GM18519 (cell line): ENCODE measurements around the gene NCAPG2.

Experiments used
- ATAC-seq: cut with Tn5 transposase; IDR thresholded peaks from one replicate; pipeline ENCODE4 v1.9.1; 2021; ENCODE audit warnings: mild to moderate bottlenecking, moderate library complexity; ENCODE audit not compliant: unreplicated experiment, low FRiP score

Gene NCAPG2

DNA sequence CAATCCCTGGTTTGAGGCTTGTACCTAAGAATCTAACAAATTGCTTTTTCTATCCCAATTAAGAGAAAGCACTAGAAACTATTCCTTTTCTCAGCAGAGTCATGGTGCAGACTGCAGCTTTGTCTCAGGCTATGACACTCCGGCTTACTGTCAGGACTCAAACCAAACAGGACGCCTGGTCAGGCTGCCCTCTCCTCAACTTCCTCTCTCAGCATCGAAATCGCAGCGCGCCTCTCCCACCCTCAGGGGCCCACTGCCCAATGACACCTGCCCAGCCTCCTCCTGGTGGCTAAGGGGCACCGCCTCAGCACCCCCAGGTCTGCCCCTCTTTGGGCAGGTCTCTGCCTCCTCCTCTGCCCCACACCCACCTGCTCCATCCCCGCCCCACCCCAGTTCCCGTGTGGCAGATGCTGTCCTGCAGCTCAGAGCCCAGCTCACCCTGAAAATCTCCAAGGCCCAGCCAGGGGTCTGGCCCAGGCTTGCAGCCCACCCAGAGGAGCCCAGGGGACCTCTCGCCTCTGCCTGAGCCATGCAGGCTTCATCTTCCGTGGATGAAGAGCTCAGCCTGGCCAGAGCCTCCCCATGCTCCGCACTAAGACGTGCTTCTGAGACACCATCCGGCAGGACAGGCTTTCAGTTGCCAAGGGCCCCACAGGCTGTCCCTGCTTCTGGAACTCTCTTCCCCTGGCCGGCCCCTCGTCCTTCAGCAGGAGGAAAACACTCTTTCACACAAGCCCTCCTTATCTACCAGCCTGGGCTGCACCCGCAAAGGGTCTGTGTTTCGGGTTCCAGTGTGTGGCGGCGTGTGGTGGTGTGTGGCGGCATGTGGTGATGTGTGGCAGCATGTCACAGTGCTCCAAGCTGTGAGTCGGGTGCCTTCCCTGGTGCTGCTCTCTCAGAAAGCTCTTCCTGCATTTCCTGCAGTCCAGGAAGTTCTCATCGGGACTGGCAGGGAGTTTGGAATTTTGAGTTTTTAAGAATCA is 100.5 kb downstream of the NCAPG2 start:
- ATAC-seq = no peak

DNA sequence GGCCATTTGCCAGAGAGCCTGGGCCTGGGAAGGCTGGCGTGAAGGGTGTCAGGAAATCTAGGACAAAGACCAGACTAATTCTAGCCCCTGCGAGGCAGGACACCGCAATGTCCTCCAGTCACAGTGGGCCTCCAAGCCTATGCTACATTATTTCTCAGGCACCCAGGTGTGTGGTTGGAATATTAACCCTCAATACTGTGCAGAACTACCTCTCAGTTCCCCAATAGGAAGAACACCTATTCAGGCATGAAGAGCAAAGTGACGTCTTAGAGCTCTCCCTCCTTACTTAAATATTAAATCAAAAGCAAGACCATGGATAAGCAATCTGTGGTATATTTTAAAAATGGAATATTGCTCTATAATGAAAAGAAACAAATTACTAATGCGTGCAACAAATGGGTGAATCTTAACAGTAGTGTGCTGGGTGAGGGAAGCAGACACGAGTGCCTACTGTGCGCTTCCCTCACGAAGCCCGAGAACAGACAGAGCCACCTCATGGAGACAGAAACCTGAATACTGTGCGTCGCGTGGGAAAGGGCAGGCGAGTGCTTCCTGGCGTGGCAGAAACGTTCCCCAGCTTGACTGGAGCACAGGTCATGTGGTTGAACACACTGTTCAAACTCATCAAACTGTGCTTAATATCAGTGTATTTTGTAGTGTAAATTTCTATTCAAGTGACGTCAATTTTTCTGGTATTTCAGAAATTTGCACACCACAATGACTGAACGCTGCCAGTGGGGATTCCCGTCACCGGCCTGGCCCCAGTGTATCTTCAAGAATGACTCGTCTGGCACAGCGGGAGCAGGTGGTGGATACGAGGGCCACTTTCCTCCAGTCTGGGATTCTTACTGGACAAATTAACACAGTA is 101.5 kb downstream of the NCAPG2 start:
- ATAC-seq = no peak

DNA sequence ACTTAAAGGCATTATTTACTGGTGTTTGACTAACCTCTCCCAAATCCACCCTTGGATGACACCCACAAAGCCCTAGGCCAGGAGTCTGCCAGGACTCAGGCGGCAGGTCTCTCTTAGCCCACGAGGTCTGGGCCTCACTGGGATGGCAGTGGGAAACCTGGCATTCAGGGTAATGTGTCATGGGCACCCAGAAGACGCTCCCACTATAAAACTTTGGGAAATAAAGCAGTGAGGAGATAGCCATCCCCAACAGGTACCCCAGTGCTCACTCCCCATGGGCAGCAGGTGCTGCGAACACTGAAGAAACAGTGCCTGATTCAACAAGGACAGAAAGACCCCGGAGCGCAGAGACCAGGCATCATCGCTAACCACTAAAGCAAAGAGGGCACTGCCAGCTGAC is 102.6 kb downstream of the NCAPG2 start:
- no peak for ATAC-seq

DNA sequence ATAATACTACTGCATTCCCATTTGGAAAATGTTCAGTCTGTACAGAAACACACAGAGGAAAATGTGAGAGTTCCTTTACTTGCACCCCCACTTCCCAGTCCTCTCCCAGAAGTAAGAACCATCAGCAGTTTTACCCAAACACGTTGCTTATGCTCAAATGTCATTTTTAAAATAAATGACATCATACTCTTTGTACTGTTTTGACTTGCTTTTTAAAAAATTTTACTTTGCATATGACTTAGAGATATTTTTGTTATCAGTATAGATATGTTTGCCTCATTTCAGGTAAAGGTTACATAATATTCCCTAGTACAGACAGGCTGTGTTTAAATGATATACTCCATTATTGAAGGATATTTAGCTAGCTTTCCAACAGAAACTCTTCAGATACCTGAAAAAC is 103.5 kb downstream of the NCAPG2 start:
- ATAC-seq = no peak

DNA sequence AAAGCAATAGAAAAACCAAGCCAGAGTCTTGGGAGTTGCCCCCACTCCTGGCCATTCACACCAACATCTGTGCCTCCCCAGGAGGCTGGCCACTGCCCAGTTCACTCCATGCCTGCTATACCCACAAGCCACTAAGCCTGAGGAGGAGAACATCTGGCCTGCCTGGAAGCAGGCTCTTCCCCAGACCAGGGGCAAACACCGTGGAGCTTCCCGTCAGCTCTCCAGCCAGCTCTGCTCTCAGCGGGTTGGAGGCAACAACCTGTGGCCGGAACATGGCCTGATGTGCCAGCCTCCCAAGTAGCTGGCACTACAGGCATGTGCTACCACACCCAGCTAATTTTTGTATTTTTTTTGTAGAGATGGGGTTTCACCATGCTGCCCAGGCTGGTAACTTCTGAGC is 107.9 kb downstream of the NCAPG2 start:
- no peak for ATAC-seq

DNA sequence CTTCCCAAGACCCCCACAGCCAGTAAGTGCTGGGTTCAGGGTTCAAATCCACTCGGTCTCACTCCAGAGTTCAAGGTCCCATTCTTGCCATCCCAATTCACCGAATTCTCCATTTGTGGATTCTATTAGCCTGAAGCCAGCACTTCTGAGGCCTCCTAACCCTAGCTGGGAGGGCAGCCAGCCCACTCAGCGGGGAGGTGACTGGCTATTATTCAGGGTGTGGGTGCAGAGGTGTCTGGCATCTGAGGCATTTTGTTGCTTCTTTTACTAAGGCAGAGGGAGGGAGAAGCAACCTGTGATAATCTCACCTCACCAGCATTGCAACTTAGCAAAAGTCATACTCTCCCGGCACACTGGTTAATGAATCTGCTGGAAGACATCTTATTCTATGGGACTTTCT is 108.3 kb downstream of the NCAPG2 start:
- ATAC-seq = no peak

DNA sequence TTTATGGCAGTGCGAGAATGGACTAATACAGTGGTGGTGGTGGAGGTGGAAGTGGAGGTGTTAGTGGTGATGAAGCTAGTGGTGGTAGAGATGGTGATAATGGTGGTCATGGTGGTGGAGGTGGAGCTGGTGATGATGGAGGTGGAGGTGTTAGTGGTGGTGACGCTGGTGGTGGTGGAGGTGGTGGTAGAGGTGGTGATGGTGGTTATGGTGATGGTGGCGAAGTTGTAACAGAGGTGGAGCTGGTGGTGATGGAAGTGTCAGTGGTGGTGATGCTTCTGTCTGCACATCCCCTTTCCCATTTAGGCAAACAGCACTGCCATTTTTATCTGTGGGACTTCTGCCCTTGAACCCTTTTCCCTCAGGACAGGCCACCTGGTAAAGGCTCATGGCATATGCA is 109.5 kb downstream of the NCAPG2 start:
- ATAC-seq = no peak

DNA sequence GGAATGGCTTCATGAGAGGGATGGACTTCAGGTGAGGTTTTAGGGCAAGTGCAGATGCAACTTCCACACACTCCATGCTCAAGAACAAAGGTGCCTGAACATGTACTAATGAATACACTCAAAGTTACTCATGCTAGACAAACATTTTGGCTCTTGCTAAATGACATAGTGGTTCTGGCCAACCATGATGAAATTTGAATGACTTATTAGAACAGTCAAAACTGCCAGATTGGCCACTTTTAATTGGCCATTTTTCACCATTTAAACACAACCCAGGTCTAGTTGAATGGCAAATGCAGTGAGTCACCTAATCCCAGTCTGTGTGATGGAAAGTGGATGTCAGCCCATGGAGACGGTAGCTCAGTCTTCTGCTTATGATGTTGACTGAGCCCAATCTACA is 112.1 kb downstream of the NCAPG2 start:
- no peak for ATAC-seq

DNA sequence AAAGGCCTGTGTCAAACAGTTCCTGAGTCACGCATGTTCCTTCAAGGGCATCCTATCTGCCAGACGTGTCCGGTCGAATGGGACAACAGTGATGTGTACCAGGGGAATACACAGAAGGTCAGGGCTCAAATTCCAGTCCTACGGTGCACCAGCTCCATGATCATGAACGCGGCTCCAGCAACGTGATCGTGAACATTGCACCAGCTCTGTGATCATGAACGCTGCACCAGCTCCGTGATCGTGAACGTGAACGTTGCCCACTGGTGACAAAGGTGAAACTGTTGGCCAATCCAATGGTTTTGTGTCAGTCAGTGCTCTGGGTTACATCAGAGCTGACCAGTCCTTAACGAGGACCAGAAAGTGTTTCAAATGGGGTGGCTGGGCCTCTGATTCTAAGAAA is 112.7 kb downstream of the NCAPG2 start:
- ATAC-seq = no peak

DNA sequence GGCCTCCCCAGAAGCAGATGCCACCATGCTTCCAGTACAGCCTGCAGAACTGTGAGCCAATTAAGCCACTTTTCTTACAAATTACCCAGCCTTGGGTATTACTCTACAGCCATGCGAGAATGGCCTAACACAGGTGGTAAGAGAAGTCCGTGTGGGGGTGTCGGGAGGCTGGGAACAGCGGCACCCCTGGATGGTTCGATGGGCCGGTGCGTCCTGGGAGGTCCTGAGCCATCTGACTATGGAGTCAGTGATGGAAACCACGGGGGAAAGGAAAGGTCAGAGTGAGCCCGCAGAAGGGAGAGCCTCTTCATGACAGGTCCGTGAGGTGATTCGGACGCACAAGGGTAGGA is 114.4 kb downstream of the NCAPG2 start:
- no peak for ATAC-seq

DNA sequence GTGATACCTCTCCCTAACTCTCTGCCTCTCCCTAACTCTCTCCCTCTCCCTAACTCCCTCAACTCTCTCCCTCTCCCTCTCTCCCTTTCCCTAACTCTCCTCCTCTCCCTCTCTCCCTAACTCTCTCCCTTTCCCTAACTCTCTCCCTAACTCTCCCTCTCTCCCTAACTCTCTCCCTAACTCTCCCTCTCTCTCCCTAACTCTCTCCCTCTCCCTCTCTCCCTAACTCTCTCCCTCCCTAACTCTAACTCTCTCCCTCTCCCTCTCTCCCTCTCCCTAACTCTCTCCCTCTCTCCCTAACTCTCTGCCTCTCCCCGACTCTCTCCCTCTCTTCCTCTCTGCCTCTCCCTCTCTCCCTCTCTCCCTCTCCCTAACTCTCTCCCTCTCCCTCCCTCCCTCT is 115.0 kb downstream of the NCAPG2 start:
- ATAC-seq = no peak

DNA sequence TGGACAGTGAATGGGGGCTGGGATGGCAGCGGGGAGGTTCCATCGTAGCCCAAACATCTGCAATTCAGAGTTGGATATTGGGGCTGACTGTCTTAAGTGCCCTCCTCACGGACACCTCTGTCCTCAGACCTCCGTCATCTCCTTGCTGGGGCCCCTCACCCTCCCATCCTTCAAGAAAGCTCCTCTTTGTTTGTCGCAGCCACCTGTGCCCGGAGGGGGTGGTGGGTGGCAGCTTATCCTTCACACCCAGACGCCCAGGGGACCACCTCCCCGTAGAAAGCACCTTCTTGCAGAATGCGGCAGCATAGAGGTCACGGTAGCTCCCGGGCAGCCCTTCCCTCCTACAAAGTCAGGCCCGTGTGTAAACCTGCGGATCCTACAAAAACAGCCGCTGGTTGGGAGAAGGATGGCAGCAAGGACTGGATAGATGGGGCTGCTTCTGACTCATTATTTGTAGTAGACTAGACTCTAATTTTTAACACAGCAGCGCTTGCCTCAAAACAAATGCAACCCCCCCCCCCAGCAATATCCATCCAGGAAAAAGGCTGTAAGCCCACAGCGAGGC is 115.6 kb downstream of the NCAPG2 start:
- ATAC-seq = no peak

DNA sequence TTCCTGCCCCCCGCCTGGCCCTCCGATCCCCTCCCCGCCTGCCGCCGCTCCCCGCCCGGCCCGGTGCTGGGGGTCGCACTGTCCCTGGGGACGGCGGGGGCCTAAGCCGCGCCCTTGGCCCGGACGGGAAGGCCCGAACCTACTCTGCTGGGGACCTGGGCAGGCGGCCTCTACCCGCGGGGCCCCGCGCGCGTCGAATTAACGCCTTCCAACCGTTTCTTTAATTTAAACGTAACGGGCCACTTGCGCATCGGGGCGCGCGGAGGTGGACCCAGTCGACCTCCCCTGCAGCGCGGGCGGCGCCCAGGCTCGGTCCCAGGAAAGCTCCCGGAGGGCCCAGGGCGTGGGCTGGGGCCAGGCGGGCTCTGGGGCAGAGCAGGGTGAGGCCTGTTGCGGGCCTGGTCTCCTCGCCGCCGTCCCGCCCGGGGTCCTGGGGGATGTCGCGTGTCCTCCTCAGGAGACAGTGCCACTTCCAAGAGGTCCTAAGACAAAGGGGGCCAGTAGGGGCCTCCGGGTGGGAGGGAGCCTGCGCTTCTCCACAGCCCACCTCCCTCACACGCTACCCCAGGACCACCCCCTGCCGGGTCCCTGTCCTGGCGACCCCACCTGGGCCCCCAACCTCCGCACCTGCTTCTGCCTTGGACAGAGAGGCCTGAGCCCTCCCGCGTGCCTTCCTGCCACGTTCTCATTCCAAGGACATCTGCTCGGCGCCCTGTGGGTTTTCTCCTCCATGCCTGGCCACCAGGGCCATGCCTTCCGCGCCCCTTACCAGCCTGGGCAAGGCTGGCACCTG is 116.3 kb downstream of the NCAPG2 start:
- ATAC-seq = no peak

DNA sequence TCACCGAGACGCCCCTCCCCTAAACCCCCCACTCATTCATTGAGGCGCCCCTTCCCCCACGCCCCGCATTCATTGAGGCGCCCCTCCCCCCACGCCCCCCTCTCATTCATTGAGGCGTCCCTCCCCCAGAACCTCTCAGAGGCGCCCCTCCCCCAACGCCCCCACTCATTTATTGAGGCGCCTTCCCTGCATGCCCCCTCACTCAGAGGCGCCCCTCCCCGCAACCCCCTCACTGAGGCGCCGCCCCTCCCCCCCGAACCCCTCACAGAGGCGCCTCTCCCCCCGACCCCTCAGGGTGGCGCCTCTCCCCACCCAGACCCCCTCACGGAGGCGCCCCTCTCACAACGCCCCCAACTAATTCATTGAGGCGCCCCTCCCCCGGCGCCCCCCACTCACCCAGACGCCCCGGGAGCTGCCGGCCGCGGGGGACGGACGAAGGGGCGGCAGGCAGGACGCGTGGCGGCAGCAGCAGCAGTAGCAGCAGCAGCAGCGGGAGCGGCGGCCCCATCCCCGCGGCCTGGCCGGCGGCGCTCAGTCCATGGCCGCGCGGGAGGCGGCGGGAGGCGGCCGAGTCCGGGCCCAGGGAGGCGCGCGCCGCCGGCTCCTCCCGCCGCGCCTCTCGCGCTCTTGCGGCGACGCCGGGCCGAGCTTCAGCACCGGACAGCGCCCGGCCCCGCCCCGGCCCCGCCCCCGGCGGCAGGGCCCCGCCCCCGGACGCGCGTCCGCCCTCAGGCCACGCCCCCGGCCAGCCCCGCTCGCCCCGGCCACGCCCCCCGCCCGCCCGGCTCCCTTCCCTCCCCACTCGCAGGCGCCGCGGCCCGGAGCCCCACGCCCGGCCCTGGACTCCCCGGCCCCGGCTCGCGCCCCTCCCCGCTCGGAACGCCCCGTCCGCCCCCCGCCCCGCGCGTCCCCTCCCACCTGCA is 117.2 kb downstream of the NCAPG2 start, which contains the start of gene PTPRN2:
Gene PTPRN2, minus strand, starts transcription at position 662 of the 923 bp plus-strand sequence.
- no peak for ATAC-seq

DNA sequence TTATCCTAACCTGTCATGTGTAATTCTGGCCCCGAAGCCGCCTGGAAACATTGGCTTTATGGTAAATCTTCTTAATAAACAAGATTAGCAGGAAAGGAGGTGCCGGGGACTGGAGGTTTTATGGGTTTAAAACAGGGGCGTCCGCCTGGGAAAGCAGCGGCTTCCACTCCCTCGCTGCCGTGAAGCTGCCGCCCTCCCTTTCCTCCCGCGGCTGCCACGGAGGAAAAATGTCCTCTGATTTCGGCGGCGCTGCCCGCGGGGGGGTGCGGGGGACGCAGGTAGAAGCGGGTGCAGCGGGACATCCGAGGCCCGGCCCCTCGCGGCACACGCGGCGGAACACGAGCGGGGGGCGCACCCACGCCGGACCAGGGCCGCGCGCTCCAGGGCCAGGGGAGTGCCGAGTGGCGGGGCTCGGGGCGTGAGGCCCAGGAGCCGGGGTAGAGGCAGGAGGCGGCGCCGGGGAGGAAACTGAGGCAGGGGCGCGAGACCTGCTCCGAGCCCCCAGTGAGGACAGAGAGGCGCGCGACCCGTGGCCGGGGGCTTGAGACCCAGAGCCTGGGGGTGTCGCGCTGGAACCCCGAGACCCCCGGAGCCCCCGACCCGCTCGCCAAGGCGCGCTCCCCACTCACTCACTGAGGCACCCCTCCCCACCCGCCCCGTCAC is 118.0 kb downstream of the NCAPG2 start:
- no peak for ATAC-seq

DNA sequence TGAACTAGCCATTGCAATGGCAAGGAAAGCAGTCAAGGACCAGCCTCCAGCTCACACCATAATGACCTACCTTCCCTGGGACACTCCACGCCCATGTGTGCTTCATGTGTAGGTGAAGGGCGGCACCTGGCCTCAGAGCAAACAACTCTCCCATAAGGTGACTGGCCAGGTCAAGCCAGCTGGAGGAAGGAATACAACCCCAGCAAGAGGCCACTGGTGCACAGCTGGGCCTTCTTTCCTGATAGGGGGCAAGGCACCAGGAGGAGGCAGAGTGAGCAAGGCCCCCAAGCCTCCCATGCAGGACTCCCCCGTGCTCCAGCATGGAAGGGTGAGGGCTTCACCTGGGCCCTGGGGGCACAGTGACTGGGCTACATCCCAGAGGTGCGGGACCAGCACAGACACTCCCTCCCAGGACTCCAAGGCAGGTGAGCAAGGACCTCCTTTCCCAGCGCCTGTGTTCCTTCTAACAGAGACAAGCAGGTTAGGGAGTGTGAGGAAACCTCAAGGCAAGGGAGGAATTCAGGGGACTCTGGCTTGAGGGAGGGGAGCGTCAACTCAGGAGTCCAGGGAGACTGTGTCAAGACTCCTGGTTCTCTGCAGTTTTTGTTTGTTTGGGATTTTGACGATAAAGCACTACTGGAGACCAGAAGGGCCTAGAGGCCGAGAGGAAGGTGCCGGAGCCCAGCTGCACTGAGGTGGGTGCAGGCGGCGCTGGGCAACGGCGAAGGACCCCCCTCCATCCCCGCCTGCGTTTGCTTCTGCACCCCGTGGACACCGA is 118.7 kb downstream of the NCAPG2 start:
- no peak for ATAC-seq

DNA sequence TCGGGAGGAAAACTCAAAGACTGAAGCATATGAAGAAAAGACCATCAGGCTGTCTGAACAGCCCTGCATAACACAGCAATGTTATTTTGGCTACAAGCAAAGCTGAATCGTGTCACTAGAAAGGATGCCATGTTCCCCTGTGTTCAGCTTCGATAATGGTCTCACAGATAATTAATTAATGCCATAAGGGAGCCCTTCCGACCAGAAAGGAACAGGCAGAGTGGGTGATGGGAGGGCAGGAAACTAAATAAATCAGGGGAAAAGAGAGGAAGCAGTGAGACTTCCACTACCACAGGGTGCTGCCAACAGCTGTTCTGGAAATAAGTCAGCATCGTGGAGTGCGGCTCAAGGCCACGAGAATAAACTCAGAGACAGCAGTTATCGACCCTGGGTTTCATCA is 120.2 kb downstream of the NCAPG2 start:
- no peak for ATAC-seq

DNA sequence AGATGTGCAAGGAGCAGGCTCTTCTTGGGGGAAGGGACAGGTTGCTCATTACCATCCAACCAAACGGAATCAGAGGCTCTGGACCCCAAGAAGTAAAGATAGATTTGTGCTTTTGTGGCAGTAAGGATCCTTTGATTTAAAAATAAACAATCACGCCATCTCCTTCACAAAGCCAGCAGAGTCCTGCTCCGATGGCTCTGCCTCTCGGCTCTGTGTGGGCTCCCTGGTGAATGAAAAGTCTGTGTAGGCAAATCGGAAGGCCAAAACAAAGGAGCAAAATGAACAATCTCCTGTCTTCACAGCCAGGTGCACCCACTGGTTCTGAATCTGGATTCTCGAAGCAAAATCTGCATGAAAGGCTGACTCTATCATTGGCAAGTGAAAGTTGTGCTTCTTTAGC is 120.8 kb downstream of the NCAPG2 start:
- ATAC-seq = no peak
